ENCODE measurements around the gene PLA2G15.

GRCh38 chr16:68236826-68237242 lies 8.3 kb upstream of the PLA2G15 start:
- TF ChIP-seq EZH2 (IDR thresholded peaks at IDR 0.05; ENCODE audit: insufficient read depth, poor library complexity, severe bottlenecking) (no peak), EZH2phosphoT487 (IDR thresholded peaks at IDR 0.05; ENCODE audit: insufficient read depth, low read depth) (no peak)

Measured in GM23248 (cell line).